Prostate gland (tissue), 2 donors: ENCODE data around the gene TAF4. TPM values are rescaled to one million over a fixed set of nuclear protein-coding genes. Genes with fewer than 3 reads are reported as not detected.

Source experiments
- DNase-seq: peaks from one replicate; pipeline ENCODE4 v3.0.0-alpha.2; 2019; ENCODE audit warnings: low spot score
- H3K27ac ChIP-seq, 2 donors: fragments of 200-600 bp; sonication (generic); 2 replicates each; pipeline ENCODE4 v1.5.1; 2017 to 2019
- H3K27me3 ChIP-seq: fragments of 200-600 bp; sonication (generic); replicated peaks from 2 replicates; pipeline ENCODE4 v1.5.1; 2019; ENCODE audit not compliant: insufficient read depth
- H3K36me3 ChIP-seq, 2 donors: fragments of 200-600 bp; sonication (generic); 1 replicate in 1 of 2; 2 replicates in 1 of 2; pipeline versions ENCODE4 v1.5.1 to v1.8.1; 2017 to 2019
- H3K4me1 ChIP-seq: fragments of 200-600 bp; sonication (generic); replicated peaks from 2 replicates; pipeline ENCODE4 v1.5.1; 2019
- H3K4me3 ChIP-seq, 2 donors: fragments of 200-600 bp; sonication (generic); 2 replicates each; pipeline ENCODE4 v1.5.1; 2017 to 2019
- H3K9me3 ChIP-seq: fragments of 200-600 bp; sonication (generic); 2 replicates; pipeline ENCODE4 v1.5.1; 2017
- POLR2A ChIP-seq: fragments of 450-650 bp; IDR thresholded peaks from one replicate; pipeline ENCODE4 v1.6.1; 2016; ENCODE audit warnings: antibody characterized with exemption, mild to moderate bottlenecking
- POLR2AphosphoS5 ChIP-seq: sonication (generic); formaldehyde crosslinking; IDR thresholded peaks from one replicate; pipeline ENCODE4 v1.6.1; 2017; ENCODE audit warnings: antibody characterized with exemption
- WGBS: methylation state at CpG from one replicate; pipeline ENCODE4 v1.1.5; 2018; 5-methylcytosine and 5-hydroxymethylcytosine counted together
- intact Hi-C: fragments of 100-400 bp; cut with DNase I; formaldehyde crosslinking; loops from one replicate; pipeline ENCODE4 v1.14.2; 2022
- total RNA-seq, 2 donors: library from RNA; depleted of rRNA; stranded (reverse); fragments of >200 nt; gene quantifications; one replicate each; pipeline ENCODE4 v1.1.0, GENCODE V29; 2016
- TF ChIP-seq, protein P1 (sequence below), 4 experiments: fragments of 200-600 bp in 2 of 4; fragments of 450-650 bp in 2 of 4; sonication (generic) in 2 of 4; IDR thresholded peaks; 1 replicate in 3 of 4; 2 replicates in 1 of 4; pipeline ENCODE4 v1.5.1; 2016 to 2019; ENCODE audit warnings: antibody characterized with exemption in 4 of 4, mild to moderate bottlenecking in 2 of 4, moderate library complexity in 2 of 4

The TAF4 gene
- total RNA-seq, 2 donors from 2014 or later: 19.9 to 57.1 TPM

DNA sequence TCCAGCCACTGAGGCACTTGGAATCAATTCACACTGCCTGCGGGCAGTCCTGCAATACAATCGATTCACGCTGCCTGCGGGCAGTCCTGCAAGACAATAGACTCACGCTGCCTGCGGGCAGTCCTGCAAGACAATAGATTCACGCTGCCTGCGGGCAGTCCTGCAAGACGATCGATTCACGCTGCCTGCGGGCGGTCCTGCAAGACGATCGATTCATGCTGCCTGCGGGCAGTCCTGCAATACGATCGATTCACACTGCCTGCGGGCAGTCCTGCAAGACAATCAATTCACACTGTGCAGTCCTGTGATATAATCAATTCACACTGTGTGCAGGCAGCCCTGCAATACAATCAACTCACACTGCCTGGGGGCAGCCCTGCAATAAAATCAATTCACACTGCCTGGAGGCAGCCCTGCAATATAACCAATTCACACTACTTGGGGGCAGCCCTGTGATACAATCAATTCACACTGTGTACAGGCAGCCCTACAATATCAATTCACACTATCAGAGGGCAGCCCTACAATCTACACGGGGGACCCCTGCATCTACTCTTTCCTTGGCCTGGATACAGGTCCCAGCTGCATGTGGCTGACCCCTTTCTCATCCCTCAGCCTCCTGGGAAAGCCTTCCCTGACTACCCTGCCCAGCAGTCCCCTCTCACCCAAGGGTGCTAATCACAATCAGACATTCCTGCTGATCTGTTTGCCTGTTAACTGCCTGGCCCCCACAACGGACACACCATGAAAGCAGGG lies 10.4 kb downstream of the TAF4 start:
- 92% methylated on average over 21 of the region's 21 CpGs for WGBS

DNA sequence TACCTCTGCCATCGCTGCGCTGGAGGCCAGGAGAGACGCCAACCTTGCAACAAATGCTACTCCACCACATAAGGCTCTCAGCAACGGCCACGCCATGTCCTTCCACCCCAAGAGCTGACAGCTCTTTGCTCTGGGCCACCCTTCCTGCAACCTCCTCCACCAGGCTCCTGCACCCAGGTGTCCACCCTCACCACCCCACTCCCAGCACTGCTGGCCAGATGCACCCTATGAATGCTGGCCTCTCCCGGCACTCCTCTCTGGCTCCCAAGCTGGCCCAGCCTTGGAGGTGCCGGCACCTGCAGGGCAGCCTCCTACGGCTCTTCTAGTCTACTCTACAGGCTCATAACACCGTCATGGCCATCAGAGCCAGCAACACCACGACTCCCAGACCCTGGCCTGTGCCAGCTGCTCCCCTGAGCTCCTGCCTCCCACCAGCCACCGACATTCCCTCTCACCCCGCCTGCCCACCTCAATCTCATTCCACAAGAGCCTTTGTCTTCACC lies 11.2 kb downstream of the TAF4 start:
- WGBS: 96% methylated on average over 12 of the region's 12 CpGs
- TF ChIP-seq POLR2A (no peak), POLR2AphosphoS5 (no peak)
- TF ChIP-seq, protein P1, sequence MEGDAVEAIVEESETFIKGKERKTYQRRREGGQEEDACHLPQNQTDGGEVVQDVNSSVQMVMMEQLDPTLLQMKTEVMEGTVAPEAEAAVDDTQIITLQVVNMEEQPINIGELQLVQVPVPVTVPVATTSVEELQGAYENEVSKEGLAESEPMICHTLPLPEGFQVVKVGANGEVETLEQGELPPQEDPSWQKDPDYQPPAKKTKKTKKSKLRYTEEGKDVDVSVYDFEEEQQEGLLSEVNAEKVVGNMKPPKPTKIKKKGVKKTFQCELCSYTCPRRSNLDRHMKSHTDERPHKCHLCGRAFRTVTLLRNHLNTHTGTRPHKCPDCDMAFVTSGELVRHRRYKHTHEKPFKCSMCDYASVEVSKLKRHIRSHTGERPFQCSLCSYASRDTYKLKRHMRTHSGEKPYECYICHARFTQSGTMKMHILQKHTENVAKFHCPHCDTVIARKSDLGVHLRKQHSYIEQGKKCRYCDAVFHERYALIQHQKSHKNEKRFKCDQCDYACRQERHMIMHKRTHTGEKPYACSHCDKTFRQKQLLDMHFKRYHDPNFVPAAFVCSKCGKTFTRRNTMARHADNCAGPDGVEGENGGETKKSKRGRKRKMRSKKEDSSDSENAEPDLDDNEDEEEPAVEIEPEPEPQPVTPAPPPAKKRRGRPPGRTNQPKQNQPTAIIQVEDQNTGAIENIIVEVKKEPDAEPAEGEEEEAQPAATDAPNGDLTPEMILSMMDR (IDR thresholded peaks at IDR 0.05): no peak
- H3K9me3 ChIP-seq: no peaks in the 10 kb centered on the region
- H3K4me1 ChIP-seq: no peaks in the 10 kb centered on the region
- no peak overlapping the region for H3K4me3 ChIP-seq
- no peaks in the 10 kb centered on the region for H3K36me3 ChIP-seq
- no peak for DNase-seq
- H3K27me3 ChIP-seq: no peaks in the 10 kb centered on the region
- no peak overlapping the region for H3K27ac ChIP-seq
- intact Hi-C loops: no loop called here

More for the DNA sequence above, 10.4 kb downstream of the TAF4 start:
- H3K9me3 ChIP-seq: no peaks in the 10 kb centered on the region
- TF ChIP-seq, protein P1 (IDR thresholded peaks at IDR 0.05): no peak
- TF ChIP-seq POLR2AphosphoS5 (no peak), POLR2A (no peak)
- no peak for DNase-seq
- intact Hi-C loops: no loop called here
- H3K4me1 ChIP-seq: no peaks in the 10 kb centered on the region
- H3K4me3 ChIP-seq: no peak overlapping the region
- H3K36me3 ChIP-seq: no peaks in the 10 kb centered on the region
- H3K27me3 ChIP-seq: no peaks in the 10 kb centered on the region
- H3K27ac ChIP-seq: no peak overlapping the region

DNA sequence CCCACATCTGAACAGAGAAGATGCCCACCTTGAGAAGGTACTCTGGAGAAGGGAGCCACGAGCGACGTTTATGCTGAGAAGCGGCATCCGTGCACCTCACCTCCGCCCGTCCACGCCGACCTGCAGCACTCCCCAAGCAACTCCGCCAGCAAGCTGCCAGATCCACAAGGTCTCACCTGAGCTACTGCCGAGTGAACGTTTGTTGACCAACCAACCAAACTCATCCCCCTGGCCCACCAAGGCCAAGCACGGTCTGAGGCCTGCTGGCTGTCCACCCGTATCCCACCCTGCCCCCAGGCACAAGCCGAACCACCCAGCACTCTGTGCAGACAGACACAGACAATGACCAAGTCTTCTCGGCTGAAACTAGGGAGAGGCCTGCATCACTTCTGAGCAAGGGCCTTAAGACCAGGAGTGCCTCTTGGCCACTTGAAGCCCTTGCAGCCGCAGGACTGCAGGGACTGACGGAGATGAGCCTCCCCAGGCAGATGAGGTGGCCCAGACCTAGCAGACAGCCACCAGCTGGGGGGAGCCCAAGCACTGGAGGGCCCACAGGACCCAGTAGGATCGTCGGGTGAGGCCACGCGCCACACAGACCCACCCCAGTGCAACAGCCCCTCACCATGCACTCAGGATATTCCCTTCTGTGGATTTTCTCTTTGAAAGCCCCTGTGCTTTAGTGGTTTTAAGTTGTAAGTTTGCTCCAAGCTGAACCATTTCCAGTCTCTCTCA lies 12.1 kb downstream of the TAF4 start:
- DNase-seq: no peak
- Histone ChIP-seq H3K27ac (no peak overlapping the region), H3K9me3 (no peaks in the 10 kb centered on the region), H3K36me3 (no peaks in the 10 kb centered on the region), H3K4me3 (no peak overlapping the region), H3K4me1 (no peaks in the 10 kb centered on the region), H3K27me3 (no peaks in the 10 kb centered on the region)
- WGBS: 88% methylated on average over 21 of the region's 22 CpGs
- TF ChIP-seq POLR2AphosphoS5 (no peak), POLR2A (no peak)
- TF ChIP-seq, protein P1 (IDR thresholded peaks at IDR 0.05): no peak
- intact Hi-C loops: no loop called here

DNA sequence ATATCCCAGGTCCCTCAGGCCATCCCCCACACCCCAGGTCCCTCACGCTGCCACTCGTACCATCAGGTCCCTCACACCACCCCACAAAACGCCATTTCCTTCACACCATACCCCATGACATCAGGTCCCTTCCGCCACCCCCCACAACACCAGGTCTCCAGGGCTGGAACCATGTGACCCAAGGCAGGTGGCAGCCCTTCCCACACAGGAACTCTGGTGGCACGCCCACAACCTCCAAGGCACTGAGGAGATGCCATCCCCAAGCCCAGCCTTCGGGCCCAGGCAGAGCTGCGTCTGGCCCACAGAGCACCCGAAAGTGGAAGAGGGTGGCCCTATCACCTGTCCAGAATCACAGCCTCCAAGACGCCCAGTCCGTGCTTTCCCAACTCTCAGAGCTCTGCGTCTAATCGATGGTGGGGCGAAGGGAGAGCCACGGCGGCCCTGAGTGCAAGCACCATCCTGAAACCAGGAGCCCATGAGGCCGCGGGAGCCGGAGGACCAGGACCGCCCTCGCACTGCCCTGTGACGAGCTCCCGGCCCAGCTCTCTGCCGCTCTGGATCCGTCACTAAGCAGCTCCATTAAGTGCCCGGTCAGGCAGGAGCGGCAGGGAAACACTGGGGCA lies 12.7 kb downstream of the TAF4 start:
- no peaks in the 10 kb centered on the region for H3K36me3 ChIP-seq
- no peaks in the 10 kb centered on the region for H3K4me1 ChIP-seq
- 86% methylated on average over 26 of the region's 26 CpGs for WGBS
- H3K9me3 ChIP-seq: no peaks in the 10 kb centered on the region
- H3K27me3 ChIP-seq: no peaks in the 10 kb centered on the region
- no peak for DNase-seq
- no peak overlapping the region for H3K27ac ChIP-seq
- H3K4me3 ChIP-seq: no peak overlapping the region
- TF ChIP-seq, protein P1 (IDR thresholded peaks at IDR 0.05): no peak
- TF ChIP-seq POLR2AphosphoS5: no peak
- no peak for TF ChIP-seq POLR2A
- intact Hi-C loops: no loop called here
